ENCODE data around the gene PPP1R27.

Gene PPP1R27

GRCh38 chr17:81822996-81823819 lies 11.6 kb downstream of the PPP1R27 start:
- no peak for FAIRE-seq
- no peak for DNase-seq (ENCODE audit: insufficient read length, low spot score)

- DNase-seq (ENCODE audit: insufficient read length, low spot score) (no peak), FAIRE-seq (no peak)
Measured at GRCh38 chr17:81822312-81822637, 12.6 kb downstream of the PPP1R27 start.

GRCh38 chr17:81821603-81822311 lies 13.1 kb downstream of the PPP1R27 start:
- FAIRE-seq (no peak), DNase-seq (ENCODE audit: insufficient read length, low spot score) (peak; percentile 41)

GRCh38 chr17:81821147-81821546 lies 13.7 kb downstream of the PPP1R27 start:
- no peak for DNase-seq (ENCODE audit: insufficient read length, low spot score)

GRCh38 chr17:81819708-81820107 lies 15.1 kb downstream of the PPP1R27 start:
- no peak for DNase-seq (ENCODE audit: insufficient read length, low spot score)
- FAIRE-seq, result no peak

More at GRCh38 chr17:81821147-81821546, 13.7 kb downstream of the PPP1R27 start:
- FAIRE-seq, result no peak

GRCh38 chr17:81817758-81818147 lies 17.1 kb downstream of the PPP1R27 start:
- DNase-seq (ENCODE audit: insufficient read length, low spot score) (no peak), FAIRE-seq (no peak)

GRCh38 chr17:81815646-81815986 lies 19.2 kb downstream of the PPP1R27 start:
- DNase-seq (ENCODE audit: insufficient read length, low spot score) (no peak), FAIRE-seq (no peak)

- FAIRE-seq (no peak), DNase-seq (ENCODE audit: insufficient read length, low spot score) (no peak)
Measured at GRCh38 chr17:81814748-81815645, 19.9 kb downstream of the PPP1R27 start.

- no peak for FAIRE-seq
- DNase-seq (ENCODE audit: insufficient read length, low spot score), result no peak
Measured at GRCh38 chr17:81813861-81814683, 20.8 kb downstream of the PPP1R27 start.

- FAIRE-seq, result no peak
- no peak for DNase-seq (ENCODE audit: insufficient read length, low spot score)
Measured at GRCh38 chr17:81813371-81813684, 21.5 kb downstream of the PPP1R27 start.

GRCh38 chr17:81812571-81813370 lies 22.1 kb downstream of the PPP1R27 start:
- no peak for DNase-seq (ENCODE audit: insufficient read length, low spot score)
- no peak for FAIRE-seq

GRCh38 chr17:81811705-81812570 lies 22.9 kb downstream of the PPP1R27 start:
- FAIRE-seq, result no peak
- DNase-seq (ENCODE audit: insufficient read length, low spot score), result no peak

- no peak for FAIRE-seq
- no peak for DNase-seq (ENCODE audit: insufficient read length, low spot score)
Measured at GRCh38 chr17:81810892-81811704, 23.8 kb downstream of the PPP1R27 start.

- FAIRE-seq (no peak), DNase-seq (ENCODE audit: insufficient read length, low spot score) (no peak)
Measured at GRCh38 chr17:81810476-81810875, 24.4 kb downstream of the PPP1R27 start.

- DNase-seq (ENCODE audit: insufficient read length, low spot score) (no peak), FAIRE-seq (no peak)
Measured at GRCh38 chr17:81809556-81809998, 25.3 kb downstream of the PPP1R27 start.

GRCh38 chr17:81808778-81809555 lies 25.9 kb downstream of the PPP1R27 start:
- FAIRE-seq, result peak; percentile 78
- no peak for DNase-seq (ENCODE audit: insufficient read length, low spot score)

- DNase-seq (ENCODE audit: insufficient read length, low spot score) (no peak), FAIRE-seq (no peak)
Measured at GRCh38 chr17:81807839-81808238, 27.0 kb downstream of the PPP1R27 start.
